ENCODE data around the gene TRPM1. TPM values are rescaled to one million over a fixed set of nuclear protein-coding genes. Genes with fewer than 3 reads are reported as not detected.

Gene TRPM1
- total RNA-seq, result 0.07 TPM in 1 of 2 replicates, not detected in the other

DNA sequence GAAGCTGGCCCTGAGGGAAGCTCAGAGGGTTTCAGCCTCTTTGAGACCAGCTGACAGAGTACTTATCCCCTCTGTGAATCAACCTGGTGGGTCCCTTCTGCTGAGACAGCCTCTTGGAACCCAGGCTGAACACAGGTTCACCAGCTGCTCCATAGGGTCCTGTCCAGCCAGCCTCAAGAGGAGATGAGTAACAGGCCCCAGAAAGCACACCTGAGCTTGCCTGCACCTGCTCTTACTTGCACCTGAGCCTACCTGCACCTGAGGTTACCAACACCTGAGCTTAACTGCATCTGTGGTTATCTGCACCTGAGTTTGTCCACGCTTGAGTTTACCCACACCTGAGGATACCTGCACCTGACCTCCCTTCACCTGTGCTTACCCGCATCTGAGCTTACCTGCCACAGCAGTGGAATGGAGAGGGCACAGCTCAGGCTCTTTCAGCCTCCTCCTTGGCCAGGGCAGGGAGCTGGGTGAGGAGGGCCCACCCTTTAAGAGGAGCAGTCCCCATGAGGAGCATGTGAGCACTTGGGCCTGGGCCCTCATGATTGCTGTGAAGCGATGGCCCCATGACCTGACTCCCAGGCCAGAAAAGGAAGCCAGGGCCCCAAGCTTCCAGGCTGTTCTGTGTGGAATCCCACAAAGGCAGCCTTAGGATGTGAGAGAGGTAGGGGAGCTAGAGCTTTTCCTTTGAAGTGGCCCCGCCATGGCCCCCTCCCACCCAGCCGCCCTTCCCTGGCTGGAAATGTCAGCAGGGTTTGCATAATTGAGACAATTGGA, at the start of gene TRPM1:
Gene TRPM1 (minus strand): TSS at position 464 of the 777 bp plus-strand sequence. CDS start 20,370 bp downstream, outside the sequence.

DNA sequence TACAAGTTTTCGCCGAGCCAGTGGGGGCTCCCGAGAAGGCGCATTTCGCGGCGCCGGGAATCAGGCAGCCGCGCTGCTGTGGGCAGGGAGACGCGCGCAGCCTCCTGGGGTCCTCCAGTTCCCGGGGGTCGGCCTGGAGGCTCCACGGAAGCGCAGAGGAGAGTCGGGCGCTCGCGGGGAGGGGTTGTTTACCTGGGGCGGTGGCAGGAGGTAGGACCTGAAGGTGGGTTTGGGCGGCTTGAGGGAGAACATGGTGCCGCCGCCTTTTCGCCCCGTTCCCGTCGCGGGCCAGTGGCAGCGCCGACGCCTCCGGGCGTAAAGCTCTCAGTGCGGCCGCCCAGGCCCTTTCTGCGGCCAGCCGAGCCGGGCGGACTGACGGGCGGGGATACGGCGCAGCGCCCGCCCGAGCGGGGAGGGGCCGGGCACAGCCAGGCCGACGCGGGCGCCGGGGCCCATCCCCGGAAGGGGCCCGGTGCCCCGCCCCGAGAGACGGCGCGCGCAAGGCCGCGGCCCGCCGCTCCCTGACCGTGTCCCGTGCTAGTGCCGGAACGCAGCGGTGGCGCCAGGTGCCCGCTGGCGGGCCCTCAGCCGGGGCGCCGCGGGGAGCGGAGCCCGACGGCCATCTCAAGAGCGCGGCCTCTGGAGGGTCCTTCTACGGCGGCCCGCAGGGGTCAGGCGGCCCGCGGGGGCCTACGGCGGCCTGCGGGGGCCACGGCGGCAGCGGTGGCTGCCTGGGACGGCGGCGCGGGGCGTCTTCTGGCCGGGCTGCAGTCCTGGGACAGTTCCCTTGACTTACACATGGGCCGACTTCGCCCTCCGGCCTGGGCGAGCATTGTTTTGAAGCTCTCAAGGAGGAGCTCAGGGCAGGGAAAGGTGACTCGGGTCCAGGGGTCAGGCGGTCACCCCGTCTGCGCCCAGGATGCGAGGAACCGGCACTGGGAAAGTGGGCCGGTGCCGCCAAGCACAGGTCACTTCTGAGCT, 110.0 kb downstream of the TRPM1 start, which contains the start of gene MTMR10:
Gene MTMR10 (minus strand): TSS at position 374 of the 981 bp plus-strand sequence. CDS start 122 bp downstream, at position 252.

Other genes with a start within 250 kb of the TRPM1 start
- gene FAN1, start 197.8 kb downstream of the TRPM1 start, total RNA-seq, result 9.6 and 10.7 TPM in 2 replicates
- gene MTMR10, start 110.1 kb downstream of the TRPM1 start, total RNA-seq, result 8.4 and 8.7 TPM in 2 replicates
- 23.7 and 29.0 TPM in 2 replicates for gene KLF13, start 225.1 kb upstream of the TRPM1 start, total RNA-seq